ENCODE results near the gene C1QTNF5. TPM values are rescaled to one million over a fixed set of nuclear protein-coding genes. Genes with fewer than 3 reads are reported as not detected.

C1QTNF5 gene
- total and polyA plus RNA-seq, 2 of the 8 experiments (the other 6 are each of a cell fraction or from before 2014, with no cell fraction given) = 2.2 to 2.7 TPM

- H2BK120ac ChIP-seq (replicated peaks; ENCODE audit: low read depth, low read length) = no peak overlapping the region
- H3K4ac ChIP-seq (replicated peaks; ENCODE audit: insufficient read length, low read depth, low read length) = peak overlapping the region; percentile 32
- peaks cover 21% of the 10 kb centered on the region for H3K23me2 ChIP-seq (ENCODE audit: low read depth, low read length)
- H4K5ac ChIP-seq (ENCODE audit: insufficient read length, low read depth, low read length) = peak overlapping the region; percentile 20
- H3K18ac ChIP-seq (ENCODE audit: extremely low read depth, low read length) = peak overlapping the region; percentile 32; the same call in 1 of the 2 replicates
- H3K27ac ChIP-seq (ENCODE audit: low read depth, low read length) = no peak overlapping the region
- peak overlapping the region; percentile 55; the same call in 1 of the 2 replicates for H2BK12ac ChIP-seq (ENCODE audit: low read depth, low read length)
- no peak overlapping the region for H2AFZ ChIP-seq (ENCODE audit: low read length)
- no peaks in the 10 kb centered on the region for H3K79me1 ChIP-seq (ENCODE audit: low read depth, low read length)
- H4K8ac ChIP-seq (ENCODE audit: extremely low read depth, insufficient read depth, low read length) = peak overlapping the region; percentile 45; the same call in 1 of the 2 replicates
- peak overlapping the region; percentile 39 to 45; a peak in 3 of 4 replicates for H3K4me2 ChIP-seq (ENCODE audit: insufficient read depth in 1 of 2, low read depth in 2 of 2, low read length in 2 of 2)
- DNase-seq (ENCODE audit: low read depth in 1 of 2, low spot score in 2 of 2) = no peak
- peak overlapping the region; percentile 15 for H4K91ac ChIP-seq (replicated peaks; ENCODE audit: insufficient read length, low read length)
- H3K36me3 ChIP-seq (ENCODE audit: control insufficient read depth in 2 of 4, insufficient read depth in 4 of 4, low read length in 3 of 4) = no peaks in the 10 kb centered on the region
- no peak overlapping the region for H3K9ac ChIP-seq (replicated peaks in 1 of 4; ENCODE audit: extremely low read depth in 1 of 4, low read depth in 3 of 4, low read length in 3 of 4)
- peaks cover 0 to 12% (median 10%) of the 10 kb centered on the region in 4 experiments; a peak in 6 of 7 replicates for H3K27me3 ChIP-seq (replicated peaks in 1 of 4; ENCODE audit: control insufficient read depth in 3 of 4, extremely low read depth in 1 of 4, insufficient read depth in 3 of 4, low read length in 3 of 4)
- H3K79me2 ChIP-seq (ENCODE audit: control insufficient read depth in 1 of 2, insufficient read depth in 2 of 2, low read length in 2 of 2) = no peaks in the 10 kb centered on the region
- peaks cover 0 to 2% of the 10 kb centered on the region in 2 experiments for H4K20me1 ChIP-seq (replicated peaks in 1 of 2; ENCODE audit: control insufficient read depth in 1 of 2, insufficient read depth in 2 of 2, low read length in 2 of 2)
- WGBS, 2 experiments (ENCODE audit: extremely low coverage in 1 of 2, insufficient coverage in 1 of 2, insufficient read length in 1 of 2, insufficient replicate concordance in 2 of 2, low coverage in 1 of 2, low lambda C conversion rate in 2 of 2, missing lambda C conversion rate in 1 of 2) = 59% methylated on average over 5 of the region's 6 CpGs; no CpG with 5 or more reads in 1 of the 2 experiments
- FAIRE-seq = no peak
- no peak overlapping the region for H3K23ac ChIP-seq (ENCODE audit: insufficient read length)
- ChIA-PET CTCF (ENCODE audit: partially characterized antibody) (interaction anchor here (0.9 to 26.3 kb wide), 13 partner anchors 10 to 730 kb away, joined by 3 to 474 read pairs (median 5); partner anchors contain the start of genes C1QTNF5, MFRP and THY1), POLR2A (ENCODE audit: partially characterized antibody) (interaction anchor here (0.6 to 1.6 kb wide), 4 partner anchors 13 to 87 kb away, joined by 3 to 6 read pairs (median 4); partner anchors contain the start of gene C1QTNF5)
- H2BK15ac ChIP-seq (ENCODE audit: low read length) = peak overlapping the region; percentile 24; the same call in 1 of the 2 replicates
- no peak overlapping the region for H3K14ac ChIP-seq (ENCODE audit: insufficient read length)
- no peak overlapping the region for H2AK5ac ChIP-seq (ENCODE audit: low read depth, low read length)
- H2BK20ac ChIP-seq (ENCODE audit: low read length) = no peak overlapping the region
- H3K4me1 ChIP-seq (replicated peaks in 1 of 4; ENCODE audit: control insufficient read depth in 3 of 4, insufficient read depth in 4 of 4, low read length in 3 of 4) = peaks cover 9 to 59% (median 45%) of the 10 kb centered on the region in 4 experiments
- no peak overlapping the region for H3K56ac ChIP-seq (replicated peaks; ENCODE audit: insufficient read length, low read depth, low read length)
- peak overlapping the region in 3 of 4 experiments; percentile 5 to 33 (median 15); a peak in 3 of 8 replicates for H3K4me3 ChIP-seq (ENCODE audit: extremely low read depth in 1 of 4, insufficient read depth in 2 of 4, low read depth in 3 of 4, low read length in 4 of 4)
- H3K9me3 ChIP-seq (ENCODE audit: insufficient read depth in 2 of 2, low read depth in 1 of 2, low read length in 1 of 2) = no peaks in the 10 kb centered on the region
- 0 out of 2 replicates have a peak overlapping the region, but pooled peaks have one; percentile 54 for H2BK5ac ChIP-seq (ENCODE audit: low read depth, low read length)
- no peak for TF ChIP-seq JUND (IDR thresholded peaks at IDR 0.05; ENCODE audit: low read length)
- 0 out of 2 replicates have a peak, but pooled peaks have one; percentile 16 for TF ChIP-seq CEBPB (IDR thresholded peaks at IDR 0.05; ENCODE audit: low read depth, low read length)
- no peak for TF ChIP-seq GTF2F1 (IDR thresholded peaks at IDR 0.05; ENCODE audit: borderline replicate concordance, low read depth, low read length)
- TF ChIP-seq TCF12 (IDR thresholded peaks at IDR 0.05; ENCODE audit: low read depth, low read length) = no peak
- no peak for TF ChIP-seq BCL11A (IDR thresholded peaks at IDR 0.05; ENCODE audit: low read depth in 2 of 2, low read length in 2 of 2)
- no peak for TF ChIP-seq CBX5 (IDR thresholded peaks at IDR 0.05; ENCODE audit: low read depth, low read length)
- TF ChIP-seq EGR1 (IDR thresholded peaks at IDR 0.05; ENCODE audit: borderline replicate concordance, low read depth, low read length) = no peak
- peak; percentile 45 for TF ChIP-seq SP1 (IDR thresholded peaks at IDR 0.05; ENCODE audit: low read depth, low read length)
- no peak for TF ChIP-seq RFX5 (IDR thresholded peaks at IDR 0.05; ENCODE audit: borderline replicate concordance, low read depth, low read length)
- no peak for TF ChIP-seq RAD21 (IDR thresholded peaks at IDR 0.05 in 1 of 2, conservative IDR thresholded peaks at IDR 0.05 in 1 of 2; ENCODE audit: low read depth in 2 of 2, low read length in 2 of 2)
- TF ChIP-seq SP2 (IDR thresholded peaks at IDR 0.05; ENCODE audit: low read length) = no peak
- TF ChIP-seq CBX8 (IDR thresholded peaks at IDR 0.05; ENCODE audit: borderline replicate concordance, low read depth, low read length) = no peak
Measured at GRCh38 chr11:119377961-119378667, 37.4 kb upstream of the C1QTNF5 start.

Data from H1 (cell line).